ENCODE results near the gene GBGT1. TPM values are rescaled to one million over a fixed set of nuclear protein-coding genes. Genes with fewer than 3 reads are reported as not detected.
A peak's percentile ranks its signal among the peaks of the same experiment; 100 is the strongest.

Gene GBGT1
- polyA plus RNA-seq, 6 donors from 2014 or later, result 0.96 to 4.0 (median 2.4) TPM

- H3K4me3 Mint-ChIP-seq, result peak overlapping the region in 7 of 8 donors; percentile 12 to 75 (median 42)
- peak; percentile 35 for DNase-seq
- peaks cover 41 to 49% (median 45%) of the 10 kb centered on the region in 3 donors for H3K4me1 Mint-ChIP-seq
- H3K9me3 Mint-ChIP-seq, result no peaks in the 10 kb centered on the region
- H3K36me3 Mint-ChIP-seq, result no peaks in the 10 kb centered on the region
- ATAC-seq (ENCODE audit: low read depth in 2 of 2), result peak; percentile 2 to 5
- H3K27ac Mint-ChIP-seq, result peak overlapping the region; percentile 85 to 98 (median 96)
- H3K27me3 Mint-ChIP-seq, result no peaks in the 10 kb centered on the region
These were observed 49.5 kb downstream of the GBGT1 start for GRCh38 chr9:133113949-133114885.

GRCh38 chr9:133113163-133113948, 50.4 kb downstream of the GBGT1 start:
- ATAC-seq (ENCODE audit: low read depth in 2 of 2), result no peak
- H3K27me3 Mint-ChIP-seq, result no peaks in the 10 kb centered on the region
- H3K4me1 Mint-ChIP-seq, result peaks cover 34 to 49% (median 45%) of the 10 kb centered on the region in 3 donors
- H3K9me3 Mint-ChIP-seq, result no peaks in the 10 kb centered on the region
- H3K36me3 Mint-ChIP-seq, result no peaks in the 10 kb centered on the region
- peak overlapping the region; percentile 94 to 98 (median 96) for H3K27ac Mint-ChIP-seq
- peak overlapping the region in 7 of 8 donors; percentile 21 to 64 (median 57) for H3K4me3 Mint-ChIP-seq
- DNase-seq, result no peak

- ATAC-seq (ENCODE audit: low read depth in 2 of 2), result peak; percentile 85 to 87
- Mint-ChIP-seq H3K9me3 (no peaks in the 10 kb centered on the region), H3K27ac (peak overlapping the region; percentile 94 to 98 (median 96)), H3K27me3 (no peaks in the 10 kb centered on the region), H3K36me3 (no peaks in the 10 kb centered on the region), H3K4me1 (peaks cover 30 to 45% (median 40%) of the 10 kb centered on the region in 3 donors), H3K4me3 (peak overlapping the region; percentile 29 to 61 (median 56))
- peak; percentile 84 for DNase-seq
These were observed 51.1 kb downstream of the GBGT1 start for GRCh38 chr9:133112663-133113026.

GRCh38 chr9:133111808-133112662, 51.7 kb downstream of the GBGT1 start:
- Mint-ChIP-seq H3K27ac (peak overlapping the region; percentile 94 to 98 (median 96)), H3K4me3 (peak overlapping the region in 6 of 8 donors; percentile 35 to 60 (median 56)), H3K36me3 (no peaks in the 10 kb centered on the region), H3K4me1 (peaks cover 27 to 44% (median 40%) of the 10 kb centered on the region in 3 donors), H3K9me3 (no peaks in the 10 kb centered on the region), H3K27me3 (no peaks in the 10 kb centered on the region)
- DNase-seq, result no peak
- no peak for ATAC-seq (ENCODE audit: low read depth in 2 of 2)

GRCh38 chr9:133109931-133110650, 53.6 kb downstream of the GBGT1 start:
- no peak for DNase-seq
- Mint-ChIP-seq H3K27me3 (no peaks in the 10 kb centered on the region), H3K27ac (peak overlapping the region in 3 of 6 donors; percentile 82 to 98 (median 83)), H3K36me3 (peaks cover 0 to 7% of the 10 kb centered on the region in 2 donors), H3K4me1 (peaks cover 26 to 35% (median 34%) of the 10 kb centered on the region in 3 donors), H3K4me3 (peak overlapping the region in 1 of 8 donors; percentile 53), H3K9me3 (no peaks in the 10 kb centered on the region)
- no peak for ATAC-seq (ENCODE audit: low read depth in 2 of 2)

- Mint-ChIP-seq H3K9me3 (no peaks in the 10 kb centered on the region), H3K4me1 (peaks cover 16 to 25% (median 24%) of the 10 kb centered on the region in 3 donors), H3K27ac (peak overlapping the region in 3 of 6 donors; percentile 67 to 98 (median 83)), H3K27me3 (no peaks in the 10 kb centered on the region), H3K36me3 (peaks cover 0 to 7% of the 10 kb centered on the region in 2 donors), H3K4me3 (no peak overlapping the region)
- ATAC-seq (ENCODE audit: low read depth in 2 of 2), result no peak
- no peak for DNase-seq
These were observed 54.7 kb downstream of the GBGT1 start for GRCh38 chr9:133108794-133109641.

GRCh38 chr9:133107961-133108793, 55.5 kb downstream of the GBGT1 start:
- Mint-ChIP-seq H3K27ac (peak overlapping the region in 3 of 6 donors; percentile 28 to 98 (median 67)), H3K4me3 (no peak overlapping the region), H3K9me3 (no peaks in the 10 kb centered on the region), H3K36me3 (peaks cover 0 to 7% of the 10 kb centered on the region in 2 donors), H3K27me3 (no peaks in the 10 kb centered on the region), H3K4me1 (peaks cover 11 to 17% (median 17%) of the 10 kb centered on the region in 3 donors)
- no peak for ATAC-seq (ENCODE audit: low read depth in 2 of 2)
- no peak for DNase-seq

- no peak for DNase-seq
- Mint-ChIP-seq H3K27ac (peak overlapping the region in 3 of 6 donors; percentile 15 to 98 (median 49)), H3K4me1 (peaks cover 6 to 11% (median 10%) of the 10 kb centered on the region in 3 donors), H3K27me3 (no peaks in the 10 kb centered on the region), H3K4me3 (no peak overlapping the region), H3K36me3 (peaks cover 0 to 7% of the 10 kb centered on the region in 2 donors), H3K9me3 (no peaks in the 10 kb centered on the region)
- no peak for ATAC-seq (ENCODE audit: low read depth in 2 of 2)
These were observed 56.4 kb downstream of the GBGT1 start for GRCh38 chr9:133107245-133107722.

GRCh38 chr9:133106511-133107244, 57.0 kb downstream of the GBGT1 start:
- H3K4me3 Mint-ChIP-seq, result no peak overlapping the region
- H3K36me3 Mint-ChIP-seq, result peaks cover 0 to 8% of the 10 kb centered on the region in 2 donors
- H3K27ac Mint-ChIP-seq, result peak overlapping the region in 2 of 6 donors; percentile 87 to 98
- H3K27me3 Mint-ChIP-seq, result no peaks in the 10 kb centered on the region
- peaks cover 4 to 8% (median 6%) of the 10 kb centered on the region in 3 donors for H3K4me1 Mint-ChIP-seq
- no peaks in the 10 kb centered on the region for H3K9me3 Mint-ChIP-seq
- DNase-seq, result no peak
- ATAC-seq (ENCODE audit: low read depth in 2 of 2), result no peak

GRCh38 chr9:133105461-133105770, 58.3 kb downstream of the GBGT1 start:
- DNase-seq, result no peak
- Mint-ChIP-seq H3K4me3 (no peak overlapping the region), H3K4me1 (peaks cover 4 to 5% (median 4%) of the 10 kb centered on the region in 3 donors), H3K9me3 (no peaks in the 10 kb centered on the region), H3K36me3 (peaks cover 0 to 15% of the 10 kb centered on the region in 2 donors), H3K27me3 (no peaks in the 10 kb centered on the region), H3K27ac (peak overlapping the region in 1 of 6 donors; percentile 98)
- no peak for ATAC-seq (ENCODE audit: low read depth in 2 of 2)

All from naive B cell (primary cell).